Neural progenitor cell (in vitro differentiated cells): ENCODE data around the gene ADGRG7. TPM values are rescaled to one million over a fixed set of nuclear protein-coding genes. Genes with fewer than 3 reads are reported as not detected.

Experiments
- DNase-seq: peaks from one replicate; pipeline ENCODE4 v3.0.0-alpha.2; 2016; ENCODE audit warnings: low spot score
- H2AFZ ChIP-seq: fragments of 200-600 bp; sonication (generic); replicated peaks from 2 replicates; pipeline ENCODE4 v1.6.1; 2016; ENCODE audit warnings: antibody characterized with exemption
- H3F3A ChIP-seq: fragments of 200-600 bp; sonication (generic); 2 replicates; pipeline ENCODE4 v1.6.1; 2016; ENCODE audit warnings: antibody characterized with exemption, low read depth
- H3K27ac ChIP-seq: fragments of 200-600 bp; sonication (generic); 2 replicates; pipeline ENCODE4 v1.5.1; 2016; ENCODE audit warnings: mild to moderate bottlenecking
- H3K27me3 ChIP-seq: fragments of 200-600 bp; sonication (generic); 2 replicates; pipeline ENCODE4 v1.6.1; 2016; ENCODE audit warnings: mild to moderate bottlenecking, moderate library complexity
- H3K36me3 ChIP-seq: fragments of 200-600 bp; sonication (generic); 2 replicates; pipeline ENCODE4 v1.5.1; 2016
- H3K4me1 ChIP-seq: fragments of 200-600 bp; sonication (generic); 2 replicates; pipeline ENCODE4 v1.6.1; 2016; ENCODE audit warnings: mixed run types
- H3K4me2 ChIP-seq: fragments of 200-600 bp; sonication (generic); 2 replicates; pipeline ENCODE4 v1.6.1; 2016
- H3K4me3 ChIP-seq: fragments of 200-600 bp; sonication (generic); 2 replicates; pipeline ENCODE4 v1.5.1; 2016
- H3K79me2 ChIP-seq: fragments of 200-600 bp; sonication (generic); 2 replicates; pipeline ENCODE4 v1.6.1; 2016; ENCODE audit warnings: low read depth
- H3K9ac ChIP-seq: fragments of 200-600 bp; sonication (generic); 2 replicates; pipeline ENCODE4 v1.6.1; 2016
- H3K9me3 ChIP-seq: fragments of 200-600 bp; sonication (generic); 2 replicates; pipeline ENCODE4 v1.5.1; 2016; ENCODE audit warnings: low read depth
- H4K20me1 ChIP-seq: fragments of 200-600 bp; sonication (generic); 2 replicates; pipeline ENCODE4 v1.6.1; 2016; ENCODE audit warnings: low read depth
- H3K27ac Mint-ChIP-seq: 3 replicates; pipeline ENCODE4 v1.8.0; 2021; ENCODE audit warnings: mixed read lengths
- H3K27me3 Mint-ChIP-seq: 2 replicates; pipeline ENCODE4 v1.8.0; 2022; ENCODE audit warnings: low read depth, mild to moderate bottlenecking, inconsistent platforms, moderate library complexity, mixed read lengths; ENCODE audit not compliant: insufficient read depth
- H3K36me3 Mint-ChIP-seq: 3 replicates; pipeline ENCODE4 v1.8.0; 2021; ENCODE audit warnings: mixed read lengths
- H3K4me1 Mint-ChIP-seq: 3 replicates; pipeline ENCODE4 v1.8.0; 2021; ENCODE audit warnings: mixed read lengths
- H3K4me3 Mint-ChIP-seq: 3 replicates; pipeline ENCODE4 v1.8.0; 2021; ENCODE audit warnings: mild to moderate bottlenecking, moderate library complexity, mixed read lengths
- H3K9me3 Mint-ChIP-seq: 3 replicates; pipeline ENCODE4 v1.8.0; 2020; ENCODE audit warnings: mixed read lengths
- CTCF ChIP-seq: fragments of 200-600 bp; sonication (generic); IDR thresholded peaks from 2 replicates; pipeline ENCODE4 v1.5.1; 2017; ENCODE audit warnings: antibody characterized with exemption, mild to moderate bottlenecking
- EZH2 ChIP-seq: fragments of 200-600 bp; sonication (generic); IDR thresholded peaks from 2 replicates; pipeline ENCODE4 v1.6.1; 2017; ENCODE audit warnings: antibody characterized with exemption, mild to moderate bottlenecking, moderate library complexity
- EZH2phosphoT487 ChIP-seq: fragments of 200-600 bp; sonication (generic); IDR thresholded peaks from 2 replicates; pipeline ENCODE4 v1.6.1; 2017; ENCODE audit warnings: antibody characterized with exemption
- small RNA-seq: library from RNA; depleted of rRNA; stranded (forward); fragments of <200 nt; gene quantifications from one replicate; pipeline ENCODE3, GENCODE V24; 2015
- total RNA-seq: library from RNA; depleted of rRNA; stranded (reverse); fragments of >200 nt; gene quantifications from 2 replicates; pipeline ENCODE4 v1.2.3, GENCODE V29; 2015; ENCODE audit warnings: low replicate concordance

ADGRG7 gene
- total RNA-seq, 1 donor from 2014 or later: not detected

- no peak overlapping the region for H3K4me3 Mint-ChIP-seq
- H3K4me3 ChIP-seq: no peak overlapping the region
- no peaks in the 10 kb centered on the region for H3K27me3 ChIP-seq
- DNase-seq: no peak
- no peak overlapping the region for H3K27ac ChIP-seq
- H3K4me1 ChIP-seq: peaks cover 15% of the 10 kb centered on the region
- H4K20me1 ChIP-seq: peaks cover 25% of the 10 kb centered on the region
- no peak overlapping the region for H2AFZ ChIP-seq
- peaks cover 6% of the 10 kb centered on the region for H3F3A ChIP-seq
- TF ChIP-seq CTCF (no peak), EZH2 (no peak), EZH2phosphoT487 (no peak)
- no peak overlapping the region for H3K4me2 ChIP-seq
- H3K36me3 Mint-ChIP-seq: peaks cover 19% of the 10 kb centered on the region
- H3K9ac ChIP-seq: no peak overlapping the region
- no peaks in the 10 kb centered on the region for H3K9me3 Mint-ChIP-seq
- H3K36me3 ChIP-seq: peaks cover 21% of the 10 kb centered on the region
- no peaks in the 10 kb centered on the region for H3K79me2 ChIP-seq
- H3K4me1 Mint-ChIP-seq: peaks cover 2% of the 10 kb centered on the region
- H3K9me3 ChIP-seq: no peaks in the 10 kb centered on the region
- peaks cover 2% of the 10 kb centered on the region for H3K27me3 Mint-ChIP-seq
- no peak overlapping the region for H3K27ac Mint-ChIP-seq
Observed at GRCh38 chr3:100740207-100740606, 130.8 kb downstream of the ADGRG7 start.

GRCh38 chr3:100743535-100743934 is 134.1 kb downstream of the ADGRG7 start:
- Histone ChIP-seq H3K4me1 (no peaks in the 10 kb centered on the region), H3K36me3 (peaks cover 24% of the 10 kb centered on the region), H3F3A (no peaks in the 10 kb centered on the region), H4K20me1 (peaks cover 6% of the 10 kb centered on the region), H3K9ac (no peak overlapping the region), H3K9me3 (no peaks in the 10 kb centered on the region), H3K79me2 (no peaks in the 10 kb centered on the region), H3K27me3 (no peaks in the 10 kb centered on the region), H3K4me2 (no peak overlapping the region), H3K4me3 (no peak overlapping the region), H2AFZ (no peak overlapping the region), H3K27ac (no peak overlapping the region)
- H3K4me3 Mint-ChIP-seq: no peak overlapping the region
- no peaks in the 10 kb centered on the region for H3K27me3 Mint-ChIP-seq
- no peak overlapping the region for H3K27ac Mint-ChIP-seq
- TF ChIP-seq EZH2phosphoT487 (no peak), CTCF (no peak), EZH2 (no peak)
- no peaks in the 10 kb centered on the region for H3K9me3 Mint-ChIP-seq
- no peak for DNase-seq
- H3K4me1 Mint-ChIP-seq: no peaks in the 10 kb centered on the region
- peaks cover 27% of the 10 kb centered on the region for H3K36me3 Mint-ChIP-seq

GRCh38 chr3:100744671-100745070 is 135.3 kb downstream of the ADGRG7 start:
- H3K4me3 ChIP-seq: no peak overlapping the region
- no peaks in the 10 kb centered on the region for H3K9me3 Mint-ChIP-seq

More at GRCh38 chr3:100744671-100745070, 135.3 kb downstream of the ADGRG7 start:
- Histone ChIP-seq H3F3A (no peaks in the 10 kb centered on the region), H3K9me3 (no peaks in the 10 kb centered on the region), H4K20me1 (peaks cover 6% of the 10 kb centered on the region), H3K27me3 (no peaks in the 10 kb centered on the region), H3K9ac (no peak overlapping the region), H3K36me3 (peaks cover 19% of the 10 kb centered on the region), H3K79me2 (no peaks in the 10 kb centered on the region), H3K4me1 (no peaks in the 10 kb centered on the region), H3K27ac (no peak overlapping the region), H2AFZ (no peak overlapping the region), H3K4me2 (no peak overlapping the region)
- Mint-ChIP-seq H3K4me1 (no peaks in the 10 kb centered on the region), H3K27ac (no peak overlapping the region), H3K4me3 (no peak overlapping the region), H3K36me3 (peaks cover 33% of the 10 kb centered on the region), H3K27me3 (no peaks in the 10 kb centered on the region)
- TF ChIP-seq EZH2phosphoT487 (no peak), EZH2 (no peak), CTCF (no peak)
- no peak for DNase-seq

Small RNAs within 50 kb of the gene (small RNA-seq; reads per million reads assigned to genes)
- gene RF00322: not detected

Other genes with a start within 250 kb of the ADGRG7 start
- gene TOMM70, start 208.5 kb upstream of the ADGRG7 start, total RNA-seq: 39.5 and 58.5 TPM in 2 replicates
- 17.9 and 26.5 TPM in 2 replicates for gene LNP1, start 208.1 kb upstream of the ADGRG7 start, total RNA-seq
- 53.8 and 82.7 TPM in 2 replicates for gene TMEM45A, start 117.0 kb upstream of the ADGRG7 start, total RNA-seq
- gene TFG, start 99.9 kb downstream of the ADGRG7 start, total RNA-seq: 86.1 and 105 TPM in 2 replicates